Measurements from ENCODE around the gene BOD1L2. TPM values are rescaled to one million over a fixed set of nuclear protein-coding genes. Genes with fewer than 3 reads are reported as not detected.

BOD1L2 gene
- polyA plus RNA-seq, 1 donor (not counting 4 experiments of a cell fraction or from before 2014, with no cell fraction given), result not detected

GRCh38 chr18:57141208-57142129, 5.4 kb upstream of the BOD1L2 start:
- Histone ChIP-seq H3K9me1 (ENCODE audit: control insufficient read depth, extremely low read depth, insufficient read depth, low read length) (no peaks in the 10 kb centered on the region), H3K27me3 (ENCODE audit: control insufficient read depth, extremely low read depth, insufficient read depth, low read length) (no peaks in the 10 kb centered on the region), H3K27ac (ENCODE audit: control insufficient read depth, insufficient read depth, low read length) (no peak overlapping the region), H3K9me3 (ENCODE audit: control insufficient read depth, low read depth, low read length) (no peaks in the 10 kb centered on the region), H4K20me1 (ENCODE audit: control insufficient read depth, extremely low read depth, insufficient read depth, low read length) (no peaks in the 10 kb centered on the region), H3K36me3 (ENCODE audit: control insufficient read depth in 2 of 2, extremely low read depth in 1 of 2, insufficient read depth in 2 of 2, low read length in 2 of 2) (no peaks in the 10 kb centered on the region), H3K9ac (ENCODE audit: control insufficient read depth, extremely low read depth, insufficient read depth, low read length) (no peak overlapping the region), H2AFZ (ENCODE audit: control insufficient read depth, low read length) (no peak overlapping the region), H3K4me1 (ENCODE audit: control insufficient read depth, extremely low read depth, insufficient read depth, low read length) (no peaks in the 10 kb centered on the region), H3K4me3 (ENCODE audit: control insufficient read depth in 2 of 3, extremely low read depth in 1 of 3, insufficient read depth in 2 of 3, low read depth in 1 of 3, low read length in 3 of 3) (no peak overlapping the region), H3K4me2 (ENCODE audit: control insufficient read depth, extremely low read depth, insufficient read depth, low read depth, low read length) (no peak overlapping the region), H3K79me2 (ENCODE audit: control insufficient read depth, insufficient read depth, low read length) (no peaks in the 10 kb centered on the region)
- DNase-seq (ENCODE audit: low read depth, low spot score), result no peak
- TF ChIP-seq EZH2 (IDR thresholded peaks at IDR 0.05; ENCODE audit: low read length), result no peak
- TF ChIP-seq CTCF (optimal IDR thresholded peaks at IDR 0.05 in 1 of 3, IDR thresholded peaks at IDR 0.05 in 1 of 3, conservative IDR thresholded peaks at IDR 0.05 in 1 of 3; ENCODE audit: extremely low read depth in 1 of 3, insufficient read depth in 2 of 3, low read length in 3 of 3), result no peak
- dilution Hi-C loops (cut with MboI; ENCODE audit: extremely low pct_ligation_motif_present, low sequenced_read_pairs), result no loop called here
- FAIRE-seq, result no peak

GRCh38 chr18:57142324-57142723, 4.6 kb upstream of the BOD1L2 start:
- no peaks in the 10 kb centered on the region for H3K4me1 ChIP-seq (ENCODE audit: control insufficient read depth, extremely low read depth, insufficient read depth, low read length)
- H3K9me3 ChIP-seq (ENCODE audit: control insufficient read depth, low read depth, low read length), result no peaks in the 10 kb centered on the region
- no peaks in the 10 kb centered on the region for H3K27me3 ChIP-seq (ENCODE audit: control insufficient read depth, extremely low read depth, insufficient read depth, low read length)
- FAIRE-seq (no peak), DNase-seq (ENCODE audit: low read depth, low spot score) (no peak)
- no peak overlapping the region for H2AFZ ChIP-seq (ENCODE audit: control insufficient read depth, low read length)
- no peaks in the 10 kb centered on the region for H3K79me2 ChIP-seq (ENCODE audit: control insufficient read depth, insufficient read depth, low read length)
- no peak overlapping the region for H3K27ac ChIP-seq (ENCODE audit: control insufficient read depth, insufficient read depth, low read length)
- H4K20me1 ChIP-seq (ENCODE audit: control insufficient read depth, extremely low read depth, insufficient read depth, low read length), result no peaks in the 10 kb centered on the region
- dilution Hi-C loops (cut with MboI; ENCODE audit: extremely low pct_ligation_motif_present, low sequenced_read_pairs), result no loop called here
- no peaks in the 10 kb centered on the region for H3K36me3 ChIP-seq (ENCODE audit: control insufficient read depth in 2 of 2, extremely low read depth in 1 of 2, insufficient read depth in 2 of 2, low read length in 2 of 2)
- H3K9ac ChIP-seq (ENCODE audit: control insufficient read depth, extremely low read depth, insufficient read depth, low read length), result no peak overlapping the region
- H3K9me1 ChIP-seq (ENCODE audit: control insufficient read depth, extremely low read depth, insufficient read depth, low read length), result no peaks in the 10 kb centered on the region
- H3K4me3 ChIP-seq (ENCODE audit: control insufficient read depth in 2 of 3, extremely low read depth in 1 of 3, insufficient read depth in 2 of 3, low read depth in 1 of 3, low read length in 3 of 3), result no peak overlapping the region
- no peak for TF ChIP-seq CTCF (optimal IDR thresholded peaks at IDR 0.05 in 1 of 3, IDR thresholded peaks at IDR 0.05 in 1 of 3, conservative IDR thresholded peaks at IDR 0.05 in 1 of 3; ENCODE audit: extremely low read depth in 1 of 3, insufficient read depth in 2 of 3, low read length in 3 of 3)
- TF ChIP-seq EZH2 (IDR thresholded peaks at IDR 0.05; ENCODE audit: low read length), result no peak
- no peak overlapping the region for H3K4me2 ChIP-seq (ENCODE audit: control insufficient read depth, extremely low read depth, insufficient read depth, low read depth, low read length)
